ES-I3 (cell line): ENCODE data around the gene LRRC23.

Experiments
- H3K36me3 ChIP-seq: 2 replicates; pipeline ENCODE4 v1.6.1; 2013; ENCODE audit warnings: mild to moderate bottlenecking, low read length, control low read depth, moderate library complexity; ENCODE audit not compliant: insufficient read depth
- H3K4me1 ChIP-seq: 2 replicates; pipeline ENCODE4 v1.6.1; 2013; ENCODE audit warnings: mild to moderate bottlenecking, control low read depth, low read length; ENCODE audit not compliant: insufficient read depth
- H3K9ac ChIP-seq: 2 replicates; pipeline ENCODE4 v1.6.1; 2013; ENCODE audit warnings: low read depth, mild to moderate bottlenecking, low read length, moderate library complexity
- H3K9me3 ChIP-seq: 2 replicates; pipeline ENCODE4 v1.6.1; 2013; ENCODE audit warnings: mild to moderate bottlenecking, low read length, moderate library complexity; ENCODE audit not compliant: control insufficient read depth, insufficient read depth

LRRC23 gene

GRCh38 chr12:6945613-6946012 is 41.0 kb downstream of the LRRC23 start:
- peaks cover 14% of the 10 kb centered on the region for H3K4me1 ChIP-seq
- 0 out of 2 replicates have a peak, but pooled peaks cover 4% of the 10 kb centered on the region for H3K36me3 ChIP-seq
- H3K9ac ChIP-seq: peak overlapping the region; percentile 29; the same call in 1 of the 2 replicates
- no peaks in the 10 kb centered on the region for H3K9me3 ChIP-seq

GRCh38 chr12:6946033-6946919 is 41.7 kb downstream of the LRRC23 start:
- H3K9me3 ChIP-seq: no peaks in the 10 kb centered on the region
- peaks cover 20% of the 10 kb centered on the region for H3K4me1 ChIP-seq
- peak overlapping the region; percentile 47 for H3K9ac ChIP-seq
- 0 out of 2 replicates have a peak, but pooled peaks cover 2% of the 10 kb centered on the region for H3K36me3 ChIP-seq

GRCh38 chr12:6946920-6947374 is 42.3 kb downstream of the LRRC23 start:
- Histone ChIP-seq H3K4me1 (peaks cover 27% of the 10 kb centered on the region), H3K9ac (peak overlapping the region; percentile 47), H3K36me3 (no peaks in the 10 kb centered on the region), H3K9me3 (no peaks in the 10 kb centered on the region)

GRCh38 chr12:6947615-6948014 is 43.0 kb downstream of the LRRC23 start:
- Histone ChIP-seq H3K9ac (no peak overlapping the region), H3K9me3 (no peaks in the 10 kb centered on the region), H3K4me1 (peaks cover 33% of the 10 kb centered on the region), H3K36me3 (no peaks in the 10 kb centered on the region)

- Histone ChIP-seq H3K4me1 (peaks cover 43% of the 10 kb centered on the region), H3K9me3 (no peaks in the 10 kb centered on the region), H3K9ac (no peak overlapping the region), H3K36me3 (no peaks in the 10 kb centered on the region)
Observed at GRCh38 chr12:6948873-6949594, 44.4 kb downstream of the LRRC23 start.

- Histone ChIP-seq H3K36me3 (no peaks in the 10 kb centered on the region), H3K4me1 (peaks cover 36% of the 10 kb centered on the region), H3K9ac (no peak overlapping the region), H3K9me3 (no peaks in the 10 kb centered on the region)
Observed at GRCh38 chr12:6950401-6950801, 45.8 kb downstream of the LRRC23 start.

- Histone ChIP-seq H3K36me3 (no peaks in the 10 kb centered on the region), H3K4me1 (peaks cover 32% of the 10 kb centered on the region), H3K9me3 (no peaks in the 10 kb centered on the region), H3K9ac (no peak within 1 kb of the TSS)
Observed at GRCh38 chr12:6950811-6951540, 46.4 kb downstream of the LRRC23 start, which contains the start of gene PTPN6. Gene PTPN6 (plus strand): TSS chr12:6951356. CDS start chr12:6951513, 157 bp downstream.

GRCh38 chr12:6951551-6952120 is 47.0 kb downstream of the LRRC23 start:
- no peaks in the 10 kb centered on the region for H3K36me3 ChIP-seq
- H3K9ac ChIP-seq: no peak overlapping the region
- H3K4me1 ChIP-seq: peaks cover 32% of the 10 kb centered on the region
- no peaks in the 10 kb centered on the region for H3K9me3 ChIP-seq

GRCh38 chr12:6952121-6952862 is 47.7 kb downstream of the LRRC23 start:
- Histone ChIP-seq H3K9ac (no peak overlapping the region), H3K9me3 (no peaks in the 10 kb centered on the region), H3K36me3 (no peaks in the 10 kb centered on the region), H3K4me1 (peaks cover 32% of the 10 kb centered on the region)

- Histone ChIP-seq H3K36me3 (no peaks in the 10 kb centered on the region), H3K4me1 (peaks cover 32% of the 10 kb centered on the region), H3K9me3 (no peaks in the 10 kb centered on the region), H3K9ac (no peak overlapping the region)
Observed at GRCh38 chr12:6952863-6953441, 48.3 kb downstream of the LRRC23 start.

- Histone ChIP-seq H3K4me1 (peaks cover 32% of the 10 kb centered on the region), H3K36me3 (no peaks in the 10 kb centered on the region), H3K9ac (no peak overlapping the region; the same call in 1 of the 2 replicates), H3K9me3 (no peaks in the 10 kb centered on the region)
Observed at GRCh38 chr12:6953442-6954315, 49.1 kb downstream of the LRRC23 start.

GRCh38 chr12:6954316-6955107 is 49.9 kb downstream of the LRRC23 start:
- Histone ChIP-seq H3K36me3 (no peaks in the 10 kb centered on the region), H3K9ac (no peak overlapping the region), H3K4me1 (peaks cover 32% of the 10 kb centered on the region), H3K9me3 (no peaks in the 10 kb centered on the region)
